A549 (cell line): ENCODE results near the gene C16orf46.

Experiments used
- CEBPB ChIP-seq, 2 experiments: fragments of >200 bp in 1 of 2; sonication (Bioruptor Twin) in 1 of 2; formaldehyde crosslinking in 1 of 2; IDR thresholded peaks; 2 replicates each; pipeline ENCODE4 v1.6.1; 2012 to 2016
- JUN ChIP-seq, 2 experiments: fragments of >200 bp; sonication (Bioruptor Twin); formaldehyde crosslinking; IDR thresholded peaks; 2 replicates in 1 of 2; 3 replicates in 1 of 2; pipeline ENCODE4 v1.6.1; 2016 to 2017
- KDM5A ChIP-seq: fragments of 200-600 bp; sonication (generic); IDR thresholded peaks from 2 replicates; pipeline ENCODE4 v1.6.1; 2016; ENCODE audit warnings: antibody characterized with exemption, mild to moderate bottlenecking
- POLR2A ChIP-seq: IDR thresholded peaks from 2 replicates; pipeline ENCODE4 v1.6.1; 2012; ENCODE audit warnings: mild to moderate bottlenecking, low read length
- POLR2AphosphoS2 ChIP-seq: conservative IDR thresholded peaks from 2 replicates; pipeline ENCODE4 v1.6.1; 2012; ENCODE audit warnings: low read length, improper control_type of control experiment, inconsistent platforms
- TF ChIP-seq, protein P1 (sequence below): fragments of >200 bp; sonication (Bioruptor Twin); formaldehyde crosslinking; IDR thresholded peaks from 3 replicates; pipeline ENCODE4 v1.5.1; 2016
- TF ChIP-seq, protein P2 (sequence below): fragments of 200-600 bp; sonication (generic); IDR thresholded peaks from 2 replicates; pipeline ENCODE4 v1.6.1; 2016; ENCODE audit warnings: antibody characterized with exemption, mild to moderate bottlenecking, moderate library complexity

GRCh38 chr16:81067166-81067565 lies 9.9 kb downstream of the C16orf46 start:
- TF ChIP-seq, protein P1, sequence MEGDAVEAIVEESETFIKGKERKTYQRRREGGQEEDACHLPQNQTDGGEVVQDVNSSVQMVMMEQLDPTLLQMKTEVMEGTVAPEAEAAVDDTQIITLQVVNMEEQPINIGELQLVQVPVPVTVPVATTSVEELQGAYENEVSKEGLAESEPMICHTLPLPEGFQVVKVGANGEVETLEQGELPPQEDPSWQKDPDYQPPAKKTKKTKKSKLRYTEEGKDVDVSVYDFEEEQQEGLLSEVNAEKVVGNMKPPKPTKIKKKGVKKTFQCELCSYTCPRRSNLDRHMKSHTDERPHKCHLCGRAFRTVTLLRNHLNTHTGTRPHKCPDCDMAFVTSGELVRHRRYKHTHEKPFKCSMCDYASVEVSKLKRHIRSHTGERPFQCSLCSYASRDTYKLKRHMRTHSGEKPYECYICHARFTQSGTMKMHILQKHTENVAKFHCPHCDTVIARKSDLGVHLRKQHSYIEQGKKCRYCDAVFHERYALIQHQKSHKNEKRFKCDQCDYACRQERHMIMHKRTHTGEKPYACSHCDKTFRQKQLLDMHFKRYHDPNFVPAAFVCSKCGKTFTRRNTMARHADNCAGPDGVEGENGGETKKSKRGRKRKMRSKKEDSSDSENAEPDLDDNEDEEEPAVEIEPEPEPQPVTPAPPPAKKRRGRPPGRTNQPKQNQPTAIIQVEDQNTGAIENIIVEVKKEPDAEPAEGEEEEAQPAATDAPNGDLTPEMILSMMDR = no peak
- TF ChIP-seq, protein P2, sequence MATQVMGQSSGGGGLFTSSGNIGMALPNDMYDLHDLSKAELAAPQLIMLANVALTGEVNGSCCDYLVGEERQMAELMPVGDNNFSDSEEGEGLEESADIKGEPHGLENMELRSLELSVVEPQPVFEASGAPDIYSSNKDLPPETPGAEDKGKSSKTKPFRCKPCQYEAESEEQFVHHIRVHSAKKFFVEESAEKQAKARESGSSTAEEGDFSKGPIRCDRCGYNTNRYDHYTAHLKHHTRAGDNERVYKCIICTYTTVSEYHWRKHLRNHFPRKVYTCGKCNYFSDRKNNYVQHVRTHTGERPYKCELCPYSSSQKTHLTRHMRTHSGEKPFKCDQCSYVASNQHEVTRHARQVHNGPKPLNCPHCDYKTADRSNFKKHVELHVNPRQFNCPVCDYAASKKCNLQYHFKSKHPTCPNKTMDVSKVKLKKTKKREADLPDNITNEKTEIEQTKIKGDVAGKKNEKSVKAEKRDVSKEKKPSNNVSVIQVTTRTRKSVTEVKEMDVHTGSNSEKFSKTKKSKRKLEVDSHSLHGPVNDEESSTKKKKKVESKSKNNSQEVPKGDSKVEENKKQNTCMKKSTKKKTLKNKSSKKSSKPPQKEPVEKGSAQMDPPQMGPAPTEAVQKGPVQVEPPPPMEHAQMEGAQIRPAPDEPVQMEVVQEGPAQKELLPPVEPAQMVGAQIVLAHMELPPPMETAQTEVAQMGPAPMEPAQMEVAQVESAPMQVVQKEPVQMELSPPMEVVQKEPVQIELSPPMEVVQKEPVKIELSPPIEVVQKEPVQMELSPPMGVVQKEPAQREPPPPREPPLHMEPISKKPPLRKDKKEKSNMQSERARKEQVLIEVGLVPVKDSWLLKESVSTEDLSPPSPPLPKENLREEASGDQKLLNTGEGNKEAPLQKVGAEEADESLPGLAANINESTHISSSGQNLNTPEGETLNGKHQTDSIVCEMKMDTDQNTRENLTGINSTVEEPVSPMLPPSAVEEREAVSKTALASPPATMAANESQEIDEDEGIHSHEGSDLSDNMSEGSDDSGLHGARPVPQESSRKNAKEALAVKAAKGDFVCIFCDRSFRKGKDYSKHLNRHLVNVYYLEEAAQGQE = no peak
- no peak for TF ChIP-seq POLR2AphosphoS2
- TF ChIP-seq POLR2A = no peak
- TF ChIP-seq KDM5A = no peak
- no peak for TF ChIP-seq CEBPB (IDR thresholded peaks at IDR 0.05)
- TF ChIP-seq JUN (IDR thresholded peaks at IDR 0.05) = no peak
